Stimulated activated naive CD8-positive, alpha-beta T cell treated with anti-CD3 and anti-CD28 coated beads, Interleukin-15, amount 100 ng/mL, for 72 hours (primary cell): ENCODE results near the gene ST6GAL2.
A peak's percentile ranks its signal among the peaks of the same experiment; 100 is the strongest.

Experiments used
- ATAC-seq: fragments of 150-1000 bp; cut with Tn5 transposase; 2 replicates; pipeline ENCODE4 v1.10.0; 2021; ENCODE audit warnings: mild to moderate bottlenecking, moderate library complexity
- DNase-seq, 2 donors: peaks; one replicate each; pipeline ENCODE4 v3.0.0; 2021 to 2022
- H3K27ac Mint-ChIP-seq, 2 donors: one replicate each; pipeline ENCODE4 v1.8.0; 2022; ENCODE audit warnings: mild to moderate bottlenecking in 2 of 2, mixed read lengths in 2 of 2, moderate library complexity in 2 of 2
- H3K27me3 Mint-ChIP-seq: one replicate; pipeline ENCODE4 v1.8.0; 2022; ENCODE audit warnings: mixed read lengths
- H3K4me1 Mint-ChIP-seq: one replicate; pipeline ENCODE4 v1.8.0; 2022; ENCODE audit warnings: mild to moderate bottlenecking, mixed read lengths
- H3K4me3 Mint-ChIP-seq, 2 donors: one replicate each; pipeline ENCODE4 v1.8.0; 2022; ENCODE audit warnings: mild to moderate bottlenecking in 2 of 2, mixed read lengths in 2 of 2, moderate library complexity in 1 of 2
- H3K9me3 Mint-ChIP-seq, 2 donors: one replicate each; pipeline ENCODE4 v1.8.0; 2022; ENCODE audit warnings: mixed read lengths in 2 of 2

The ST6GAL2 gene

DNA sequence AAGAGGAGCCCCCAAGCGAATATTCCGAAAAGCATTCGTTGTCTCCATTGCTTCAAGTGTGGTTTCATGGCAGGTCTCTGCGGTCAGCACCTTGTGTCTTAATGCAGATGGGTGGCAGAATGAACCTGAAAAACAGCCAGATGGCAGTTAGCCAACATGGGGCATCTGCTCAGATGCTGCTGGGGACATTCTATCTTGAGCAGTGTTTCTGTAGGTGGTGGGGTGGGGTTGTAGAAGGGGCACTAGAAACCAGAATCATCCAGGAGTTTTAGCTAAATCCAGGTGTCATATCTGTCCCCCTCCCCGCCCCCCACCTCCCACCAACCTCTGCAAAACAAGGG, 42.1 kb downstream of the ST6GAL2 start:
- Mint-ChIP-seq H3K4me1 (no peaks in the 10 kb centered on the region), H3K4me3 (no peak overlapping the region), H3K27ac (no peak overlapping the region), H3K27me3 (no peaks in the 10 kb centered on the region), H3K9me3 (no peaks in the 10 kb centered on the region)
- ATAC-seq (no peak), DNase-seq (no peak)

DNA sequence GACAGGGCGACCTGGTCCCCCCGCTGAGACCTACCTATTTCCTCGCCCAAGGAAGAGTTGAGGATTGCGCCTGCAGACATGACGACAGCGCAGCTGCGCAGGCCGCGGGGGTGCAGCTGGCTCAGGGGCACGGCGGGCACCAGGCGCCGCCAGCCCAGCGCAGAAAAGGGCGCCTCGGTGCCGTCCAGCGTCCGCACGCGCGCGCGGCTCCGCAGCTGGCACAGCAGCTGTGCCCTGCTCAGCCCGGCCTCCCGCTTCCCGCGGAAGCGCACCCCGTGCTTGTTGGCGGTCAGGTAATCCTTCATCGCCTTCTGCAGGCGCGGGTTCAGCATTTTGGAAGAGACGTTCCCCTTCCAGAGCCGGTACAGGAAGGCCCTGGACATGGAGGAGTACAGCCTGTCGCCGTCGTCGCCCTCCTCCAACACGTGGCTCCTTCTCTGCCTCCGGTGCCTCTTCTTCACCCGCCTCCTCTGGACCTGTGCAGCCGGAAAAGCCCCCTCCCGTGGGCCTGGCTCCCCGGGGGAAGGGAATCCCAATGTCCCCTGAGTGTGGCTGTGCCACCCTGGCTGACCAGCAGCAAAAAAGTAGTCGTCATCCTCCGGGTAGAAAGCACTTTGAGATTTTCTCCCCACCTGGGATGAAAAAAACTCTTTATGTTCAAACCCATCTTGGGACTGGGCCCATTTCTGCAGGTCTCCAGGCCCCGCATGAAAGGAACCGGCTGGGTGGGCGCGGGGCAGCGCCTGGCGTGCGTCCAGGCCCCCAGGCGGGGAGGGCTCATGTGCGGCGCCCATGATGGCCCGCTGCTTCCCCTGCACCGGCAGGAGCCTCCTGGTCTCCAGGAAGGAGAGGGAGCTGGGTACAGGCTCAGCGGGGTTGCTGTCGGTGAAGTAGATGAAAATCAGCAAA, 42.7 kb downstream of the ST6GAL2 start:
- no peak overlapping the region for H3K4me3 Mint-ChIP-seq
- H3K27ac Mint-ChIP-seq, result no peak overlapping the region
- DNase-seq, result no peak
- no peak for ATAC-seq
- H3K9me3 Mint-ChIP-seq, result no peaks in the 10 kb centered on the region
- no peaks in the 10 kb centered on the region for H3K4me1 Mint-ChIP-seq
- no peaks in the 10 kb centered on the region for H3K27me3 Mint-ChIP-seq

DNA sequence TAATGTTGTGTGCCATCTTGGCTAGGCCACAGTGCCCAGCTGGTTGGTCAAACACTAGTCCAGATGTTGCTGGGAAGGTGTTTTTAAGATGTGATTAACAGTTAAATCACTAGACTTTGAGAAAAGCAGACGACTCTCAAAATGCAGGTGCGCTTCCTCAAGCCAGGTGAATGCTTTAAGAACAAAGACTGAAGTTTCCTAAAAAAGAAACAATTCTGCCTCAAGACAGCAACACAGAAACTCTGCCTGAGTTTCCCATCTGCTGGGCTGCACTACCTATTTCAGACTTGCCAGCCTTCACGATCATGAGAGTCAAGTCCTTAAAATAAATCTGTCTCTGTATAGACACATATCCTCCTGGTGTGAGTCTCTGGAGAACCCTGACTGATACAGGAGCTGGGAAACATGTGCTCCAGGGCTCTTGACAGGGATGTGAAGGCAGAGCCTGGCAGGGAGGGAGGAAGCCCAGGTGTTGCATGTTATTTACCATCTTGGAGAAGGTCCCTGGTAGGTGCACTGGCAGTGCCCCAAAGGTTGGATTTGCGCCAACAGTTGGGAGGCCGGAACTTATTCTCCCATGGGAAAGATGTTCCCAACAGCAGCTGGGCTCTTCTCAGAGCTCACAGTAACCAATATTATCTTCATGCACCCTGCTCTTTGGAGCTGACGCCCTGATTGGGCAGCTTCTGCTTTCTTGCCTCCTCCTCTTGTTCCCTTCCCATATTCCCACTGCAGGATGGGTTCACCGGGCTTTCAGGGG, 43.9 kb downstream of the ST6GAL2 start:
- H3K27ac Mint-ChIP-seq, result no peak overlapping the region
- H3K27me3 Mint-ChIP-seq, result no peaks in the 10 kb centered on the region
- no peak for DNase-seq
- H3K9me3 Mint-ChIP-seq, result no peaks in the 10 kb centered on the region
- ATAC-seq, result no peak
- H3K4me3 Mint-ChIP-seq, result no peak overlapping the region
- H3K4me1 Mint-ChIP-seq, result no peaks in the 10 kb centered on the region

DNA sequence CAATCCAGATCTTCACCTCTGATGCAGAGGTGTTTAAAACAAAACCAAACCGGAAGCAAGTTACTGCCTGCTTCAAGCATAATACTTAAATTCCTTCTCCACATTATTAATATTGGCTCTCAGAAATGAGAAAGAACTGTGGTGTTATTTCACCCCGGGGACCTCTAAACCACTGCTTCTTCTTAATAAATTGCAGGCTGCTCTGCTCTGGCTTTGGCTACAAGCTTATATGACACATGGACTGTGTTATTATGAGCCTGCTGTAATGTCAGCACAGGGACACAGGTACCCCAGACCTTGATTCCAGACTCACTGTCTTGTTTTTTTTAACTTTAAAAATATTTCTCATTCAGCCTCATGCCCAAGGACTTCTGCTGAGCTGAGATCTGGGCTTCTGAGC, 45.1 kb downstream of the ST6GAL2 start:
- ATAC-seq (no peak), DNase-seq (no peak)
- Mint-ChIP-seq H3K4me3 (no peak overlapping the region), H3K27ac (no peak overlapping the region), H3K9me3 (no peaks in the 10 kb centered on the region), H3K4me1 (no peaks in the 10 kb centered on the region), H3K27me3 (no peaks in the 10 kb centered on the region)

DNA sequence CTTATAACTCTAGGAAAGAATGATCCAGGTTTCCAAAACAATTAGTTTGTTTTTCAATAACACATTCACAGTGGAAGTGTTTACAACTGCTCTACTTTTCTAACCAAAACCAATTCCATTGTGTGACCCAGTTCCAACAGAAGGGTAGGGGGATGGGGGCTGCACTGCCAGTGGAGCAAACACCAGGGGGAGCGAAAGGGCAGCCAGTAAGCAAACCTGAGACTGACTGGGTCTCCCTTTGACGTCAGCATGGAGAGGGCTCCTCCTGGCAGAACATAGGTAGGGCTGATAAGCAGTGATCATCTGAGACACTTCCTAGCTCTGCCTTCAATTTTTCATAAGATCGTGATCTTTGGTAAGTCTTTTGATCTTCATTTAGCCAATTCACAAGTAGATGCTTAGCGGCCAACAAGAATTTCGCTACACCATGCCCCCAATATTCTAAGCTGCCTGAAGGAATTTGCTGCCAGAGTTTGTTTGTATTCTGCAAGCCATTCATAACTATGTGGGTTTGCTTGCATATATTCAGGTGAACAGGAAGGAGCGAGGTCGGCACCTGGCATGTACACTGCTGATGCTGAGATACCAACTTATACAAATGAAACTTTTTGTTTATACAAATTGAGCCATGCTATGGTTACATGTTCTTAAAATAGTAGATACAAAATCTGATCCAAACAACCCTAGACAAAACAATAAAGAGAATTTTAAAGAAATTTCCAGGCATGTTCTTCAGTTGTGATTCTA, 45.9 kb downstream of the ST6GAL2 start:
- Mint-ChIP-seq H3K4me1 (no peaks in the 10 kb centered on the region), H3K27me3 (no peaks in the 10 kb centered on the region), H3K27ac (no peak overlapping the region), H3K4me3 (no peak overlapping the region), H3K9me3 (no peaks in the 10 kb centered on the region)
- no peak for ATAC-seq
- DNase-seq, result no peak

DNA sequence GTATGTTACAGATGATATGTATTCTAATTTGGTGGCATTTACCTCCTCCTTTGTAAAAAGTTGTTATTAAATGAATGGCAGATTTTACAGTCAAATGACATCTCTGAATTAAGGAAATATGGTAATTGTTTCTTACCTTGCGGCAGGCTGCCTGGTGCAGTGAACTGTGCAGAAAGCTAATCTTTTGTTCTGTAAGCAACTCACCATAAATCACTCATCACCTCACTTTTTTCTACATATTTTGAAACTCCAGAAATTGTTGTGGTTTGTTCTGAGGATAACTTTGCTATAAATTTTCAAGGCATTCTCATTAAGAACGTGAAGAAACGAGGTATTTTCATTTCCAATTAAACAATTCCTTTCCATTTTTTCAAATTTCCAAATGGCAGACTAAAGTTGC, 52.7 kb downstream of the ST6GAL2 start:
- Mint-ChIP-seq H3K9me3 (peaks cover 0 to 7% of the 10 kb centered on the region in 2 donors), H3K27ac (no peak overlapping the region), H3K4me3 (no peak overlapping the region), H3K27me3 (peaks cover 16% of the 10 kb centered on the region), H3K4me1 (no peaks in the 10 kb centered on the region)
- ATAC-seq (no peak), DNase-seq (no peak)

DNA sequence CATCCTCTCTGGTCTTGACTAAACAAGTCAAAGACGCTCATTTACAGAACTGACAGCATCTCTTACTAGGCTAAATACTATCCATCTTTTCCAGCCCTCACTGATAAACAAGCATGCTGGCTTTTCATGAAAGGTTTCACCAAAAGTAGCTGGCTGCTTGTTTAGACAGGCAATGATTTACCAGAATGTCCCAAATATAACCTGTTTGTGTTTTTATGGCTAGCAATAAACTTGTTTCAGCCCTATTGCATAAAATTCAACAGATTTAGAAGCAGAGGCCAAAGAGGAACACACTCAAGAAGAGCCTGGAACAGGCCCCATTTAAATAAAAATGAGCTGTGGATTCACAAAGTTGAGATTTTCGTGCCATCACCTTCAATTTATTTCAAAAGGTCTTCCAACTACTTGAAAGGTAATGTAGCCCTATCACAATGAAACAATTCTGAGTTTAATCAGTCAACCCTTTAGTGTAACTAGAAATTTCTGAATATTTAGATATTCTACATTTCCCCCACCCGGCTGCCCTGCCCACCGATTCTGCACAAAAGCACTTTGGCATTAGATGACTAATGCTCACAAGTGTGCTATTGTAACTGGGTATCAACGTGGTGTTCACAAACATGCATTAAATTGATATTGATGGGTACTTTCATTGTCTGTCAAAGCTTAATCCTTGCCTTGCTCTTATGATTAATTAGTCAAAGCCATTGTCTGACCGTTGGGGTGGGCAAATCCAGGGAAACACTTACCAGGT, 54.0 kb downstream of the ST6GAL2 start:
- no peaks in the 10 kb centered on the region for H3K4me1 Mint-ChIP-seq
- H3K27ac Mint-ChIP-seq, result no peak overlapping the region
- ATAC-seq (no peak), DNase-seq (no peak)
- H3K9me3 Mint-ChIP-seq, result peaks cover 0 to 7% of the 10 kb centered on the region in 2 donors
- peaks cover 16% of the 10 kb centered on the region for H3K27me3 Mint-ChIP-seq
- H3K4me3 Mint-ChIP-seq, result no peak overlapping the region

DNA sequence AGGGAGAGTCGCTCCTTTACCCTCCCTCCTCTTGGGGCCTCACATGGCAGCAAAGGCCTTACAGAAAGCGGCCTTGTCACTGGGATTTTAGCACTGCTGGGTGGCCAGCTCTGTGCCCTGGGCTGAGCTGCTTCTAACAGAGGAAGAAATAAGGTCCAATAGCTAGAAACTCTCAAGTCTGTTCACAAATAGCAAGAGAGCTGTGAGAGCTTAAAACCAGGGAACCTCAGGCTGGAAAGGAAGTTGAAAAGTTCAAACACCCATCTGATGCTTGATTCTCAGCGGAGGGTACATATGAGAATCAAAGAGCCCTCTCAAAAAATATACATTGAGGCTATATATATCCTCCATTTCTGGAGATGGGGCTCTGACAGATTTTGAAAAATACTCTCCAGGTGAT, 54.7 kb downstream of the ST6GAL2 start:
- no peak overlapping the region for H3K4me3 Mint-ChIP-seq
- no peak for DNase-seq
- H3K27ac Mint-ChIP-seq, result no peak overlapping the region
- no peak for ATAC-seq
- H3K4me1 Mint-ChIP-seq, result no peaks in the 10 kb centered on the region
- H3K27me3 Mint-ChIP-seq, result peaks cover 16% of the 10 kb centered on the region
- peaks cover 0 to 7% of the 10 kb centered on the region in 2 donors for H3K9me3 Mint-ChIP-seq

DNA sequence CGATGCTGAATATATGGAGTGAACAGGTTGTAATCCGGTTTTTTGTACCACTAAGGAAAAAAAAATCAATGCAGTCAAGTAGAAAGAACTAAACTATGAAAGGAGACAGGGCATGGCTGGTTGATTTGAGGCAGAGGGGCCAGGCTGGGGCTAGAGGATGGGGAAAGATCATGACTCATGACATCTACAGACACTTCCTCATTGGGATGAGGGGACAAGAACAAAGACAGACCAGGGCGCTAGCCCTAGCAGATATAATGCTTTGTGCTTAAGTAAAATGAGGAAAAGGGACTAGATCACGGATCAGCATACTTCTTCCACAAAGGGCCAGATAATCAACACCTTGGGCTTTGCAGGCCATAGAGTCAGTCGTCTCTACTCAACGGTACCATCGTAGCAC, 55.8 kb downstream of the ST6GAL2 start:
- Mint-ChIP-seq H3K9me3 (peaks cover 1 to 10% of the 10 kb centered on the region in 2 donors), H3K27ac (peak overlapping the region in 1 of 2 donors; percentile 8), H3K27me3 (peaks cover 16% of the 10 kb centered on the region), H3K4me1 (no peaks in the 10 kb centered on the region), H3K4me3 (no peak overlapping the region)
- DNase-seq (no peak), ATAC-seq (no peak)

DNA sequence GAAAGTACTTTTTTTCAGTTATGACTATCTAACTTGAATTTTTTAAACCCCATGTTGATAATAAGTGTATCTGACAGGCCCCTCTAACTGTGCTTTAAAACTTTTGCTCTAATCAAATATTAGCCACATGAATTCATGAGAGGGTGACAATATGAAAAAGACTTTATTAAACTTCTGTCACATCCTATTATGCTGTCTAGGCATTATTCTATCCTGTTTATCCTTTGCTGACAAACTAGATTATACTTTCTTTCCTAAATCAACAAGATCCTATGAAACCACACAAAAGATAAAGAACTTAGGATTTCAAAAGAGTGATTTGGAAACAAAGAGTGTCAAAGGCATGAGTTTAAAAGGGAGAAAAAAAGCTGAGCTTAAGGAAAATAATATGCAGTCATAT, 57.8 kb downstream of the ST6GAL2 start:
- Mint-ChIP-seq H3K4me3 (no peak overlapping the region), H3K27me3 (peaks cover 16% of the 10 kb centered on the region), H3K27ac (no peak overlapping the region), H3K4me1 (no peaks in the 10 kb centered on the region), H3K9me3 (peaks cover 5 to 14% of the 10 kb centered on the region in 2 donors)
- DNase-seq (no peak), ATAC-seq (no peak)

DNA sequence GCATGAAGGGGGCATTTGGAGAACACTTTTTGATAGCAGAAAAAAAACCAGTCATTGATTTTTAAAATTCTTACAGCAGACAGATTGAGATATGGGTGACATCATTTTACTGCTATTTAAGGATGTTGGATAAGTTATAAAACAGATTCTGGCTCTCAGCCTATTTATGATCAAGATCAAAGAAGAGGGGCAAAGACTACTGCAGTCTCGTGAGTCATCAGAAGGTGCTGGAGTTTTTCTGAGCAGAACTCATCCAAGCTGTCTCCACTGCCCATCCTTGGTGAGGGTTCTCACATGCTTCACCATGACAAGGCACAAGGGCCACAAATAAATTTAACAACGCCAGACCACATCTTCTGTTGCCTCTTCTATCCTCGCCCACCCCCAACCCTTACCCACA, 58.8 kb downstream of the ST6GAL2 start:
- no peaks in the 10 kb centered on the region for H3K4me1 Mint-ChIP-seq
- no peak for ATAC-seq
- H3K4me3 Mint-ChIP-seq, result no peak overlapping the region
- no peak overlapping the region for H3K27ac Mint-ChIP-seq
- H3K27me3 Mint-ChIP-seq, result peaks cover 9% of the 10 kb centered on the region
- no peak for DNase-seq
- H3K9me3 Mint-ChIP-seq, result peaks cover 5 to 14% of the 10 kb centered on the region in 2 donors

DNA sequence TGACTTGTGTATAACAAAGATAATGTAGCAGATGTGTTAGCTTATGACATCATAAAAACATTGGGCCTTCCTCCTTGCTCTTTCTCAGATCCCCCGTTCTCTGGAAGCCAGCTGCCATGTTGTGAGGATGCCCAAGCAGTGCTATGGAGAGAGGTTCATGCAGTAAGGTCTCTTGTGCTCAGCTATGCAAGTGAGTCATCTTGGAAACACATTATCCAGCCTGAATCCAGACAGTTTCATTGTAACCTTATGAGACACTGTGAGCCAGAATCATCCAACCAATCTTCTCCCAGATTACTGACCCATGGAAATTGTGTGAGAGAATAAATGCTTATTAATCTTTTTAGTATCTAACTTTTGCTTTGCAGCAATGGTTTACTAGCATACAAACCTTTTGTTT, 60.8 kb downstream of the ST6GAL2 start:
- H3K4me3 Mint-ChIP-seq, result no peak overlapping the region
- no peaks in the 10 kb centered on the region for H3K4me1 Mint-ChIP-seq
- peaks cover 8% of the 10 kb centered on the region for H3K27me3 Mint-ChIP-seq
- peaks cover 5 to 12% of the 10 kb centered on the region in 2 donors for H3K9me3 Mint-ChIP-seq
- DNase-seq (no peak), ATAC-seq (no peak)
- no peak overlapping the region for H3K27ac Mint-ChIP-seq

DNA sequence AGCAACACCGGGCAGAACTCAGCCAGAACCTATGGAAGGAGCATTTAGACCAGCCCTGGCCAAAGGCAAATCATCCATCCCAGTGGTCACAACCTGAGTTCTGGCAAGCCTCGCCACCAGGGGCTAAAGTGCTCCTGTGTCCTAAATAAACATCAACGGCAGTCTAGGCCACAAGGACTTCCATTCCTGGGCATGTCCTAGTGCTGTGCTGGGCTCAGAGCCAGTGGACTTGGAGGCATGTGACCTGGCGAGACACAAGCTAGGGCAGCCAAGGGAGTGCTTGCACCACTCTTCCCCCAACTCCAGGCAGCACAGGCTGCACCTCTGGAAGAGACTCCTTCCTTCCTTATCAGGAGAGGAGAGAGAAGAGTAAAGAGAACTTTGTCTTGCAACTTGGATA, 69.0 kb downstream of the ST6GAL2 start:
- H3K27ac Mint-ChIP-seq, result no peak overlapping the region
- H3K4me3 Mint-ChIP-seq, result no peak overlapping the region
- no peaks in the 10 kb centered on the region for H3K9me3 Mint-ChIP-seq
- ATAC-seq (no peak), DNase-seq (no peak)
- H3K27me3 Mint-ChIP-seq, result peaks cover 17% of the 10 kb centered on the region
- H3K4me1 Mint-ChIP-seq, result no peaks in the 10 kb centered on the region

DNA sequence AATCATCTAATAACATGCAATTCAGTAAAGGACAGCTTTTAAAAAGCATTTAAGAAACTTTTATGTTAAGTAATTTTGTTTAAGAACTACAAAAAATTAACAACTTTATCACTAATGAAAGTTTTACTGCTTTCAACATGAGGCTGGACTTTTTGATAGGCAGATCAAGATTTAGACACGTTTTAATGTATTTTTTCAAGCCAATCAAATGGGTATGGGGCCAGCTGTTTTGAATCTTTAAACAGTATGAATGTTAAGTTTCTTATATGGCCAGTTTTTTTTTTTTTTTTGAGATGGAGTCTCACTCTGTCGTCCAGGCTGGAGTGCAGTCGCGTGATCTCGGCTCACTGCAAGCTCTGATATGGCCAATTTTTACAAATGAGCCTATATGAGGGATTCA, 73.1 kb downstream of the ST6GAL2 start:
- Mint-ChIP-seq H3K9me3 (no peaks in the 10 kb centered on the region), H3K27ac (no peak overlapping the region), H3K27me3 (peaks cover 8% of the 10 kb centered on the region), H3K4me1 (no peaks in the 10 kb centered on the region), H3K4me3 (no peak overlapping the region)
- ATAC-seq (no peak), DNase-seq (no peak)

DNA sequence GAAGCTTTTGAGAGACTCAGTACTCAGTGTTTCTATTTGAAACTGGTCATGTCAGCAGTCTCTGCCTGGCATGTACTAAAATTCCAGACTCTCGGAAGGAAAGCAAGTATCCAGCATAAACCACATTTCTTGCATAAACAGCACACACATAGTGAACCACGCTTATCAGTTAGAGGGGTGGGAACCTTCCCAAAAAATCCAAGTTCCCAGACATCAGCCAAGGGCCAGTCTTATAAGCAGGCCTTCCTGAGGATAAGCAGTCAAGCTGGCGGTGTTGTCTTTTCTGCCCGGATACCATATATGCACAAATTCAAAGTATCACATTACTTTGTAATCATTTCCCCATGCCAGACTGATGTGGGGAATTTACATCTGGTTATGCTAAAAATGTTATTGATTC, 73.6 kb downstream of the ST6GAL2 start:
- Mint-ChIP-seq H3K9me3 (no peaks in the 10 kb centered on the region), H3K4me1 (no peaks in the 10 kb centered on the region), H3K4me3 (no peak overlapping the region), H3K27me3 (peaks cover 4% of the 10 kb centered on the region), H3K27ac (no peak overlapping the region)
- DNase-seq (no peak), ATAC-seq (no peak)
